ENCODE data around the gene SLC16A3. TPM values are rescaled to one million over a fixed set of nuclear protein-coding genes. Genes with fewer than 3 reads are reported as not detected.
A peak's percentile ranks its signal among the peaks of the same experiment; 100 is the strongest.
"Not testable (repeated sequence)": the region's sequence is repeated elsewhere in the genome, so short reads cannot be mapped to it uniquely, and the experiment has no call there.

The SLC16A3 gene
- total RNA-seq, 1 donor from 2014 or later: 13.0 TPM

DNA sequence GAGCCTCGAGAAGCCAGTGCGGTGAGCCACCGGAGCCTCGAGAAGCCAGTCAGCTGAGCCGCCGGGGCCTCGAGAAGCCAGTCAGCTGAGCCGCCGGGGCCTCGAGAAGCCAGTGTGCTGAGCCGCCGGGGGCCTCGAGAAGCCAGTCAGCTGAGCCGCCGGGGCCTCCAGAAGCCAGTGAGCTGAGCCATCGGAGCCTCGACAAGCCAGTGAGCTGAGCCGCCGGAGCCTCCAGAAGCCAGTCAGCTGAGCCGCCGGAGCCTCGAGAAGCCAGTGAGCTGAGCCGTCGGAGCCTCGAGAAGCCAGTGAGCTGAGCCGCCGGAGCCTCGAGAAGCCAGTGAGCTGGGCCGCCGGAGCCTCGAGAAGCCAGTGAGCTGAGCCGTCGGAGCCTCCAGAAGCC, 25.9 kb downstream of the SLC16A3 start:
- H3K9me3 ChIP-seq (ENCODE audit: control insufficient read depth in 3 of 3, low read length in 3 of 3); H3K4me1 ChIP-seq (ENCODE audit: control insufficient read depth in 3 of 3, insufficient read depth in 3 of 3, low read length in 3 of 3); H3K27me3 ChIP-seq (ENCODE audit: control insufficient read depth in 3 of 3, insufficient read depth in 3 of 3, low read length in 3 of 3); H3K27ac ChIP-seq (ENCODE audit: low read depth, low read length); H3K4me3 ChIP-seq (ENCODE audit: low read length in 3 of 3); H3K9ac ChIP-seq (ENCODE audit: low read depth in 1 of 3, low read length in 3 of 3): not testable (repeated sequence)
- peaks cover 58 to 68% (median 67%) of the 10 kb centered on the region in 3 donors for H3K36me3 ChIP-seq (ENCODE audit: control insufficient read depth in 3 of 3, insufficient read depth in 3 of 3, low read length in 3 of 3)

DNA sequence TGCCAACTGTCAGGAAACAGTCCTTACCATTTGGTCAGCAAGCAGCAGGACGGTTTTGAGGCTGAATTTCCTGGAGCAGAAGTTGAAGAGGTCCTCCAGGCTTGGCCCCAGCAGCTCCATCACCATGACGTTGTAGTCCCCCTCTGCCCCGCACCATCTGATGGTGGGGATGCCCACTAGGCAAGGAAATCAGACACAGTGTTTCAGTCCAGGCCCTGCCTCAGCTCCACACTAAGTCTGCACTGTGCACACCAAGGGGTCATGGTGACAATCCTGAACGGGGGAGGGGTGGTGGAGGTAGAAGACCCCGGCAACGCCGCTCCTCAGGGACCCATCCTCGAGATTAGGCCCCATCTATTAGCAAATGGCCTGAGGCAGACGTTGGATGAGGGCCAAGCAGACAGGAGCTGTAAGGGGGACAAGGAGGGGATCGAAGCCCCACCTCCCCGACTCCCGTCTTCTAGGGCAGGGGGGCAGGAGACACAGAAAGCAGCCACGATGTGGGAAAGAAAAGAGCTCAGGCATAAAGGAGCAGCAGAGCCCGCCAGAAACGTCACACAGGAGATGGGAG, 26.6 kb downstream of the SLC16A3 start:
- no peak overlapping the region for H3K4me3 ChIP-seq (ENCODE audit: low read length in 3 of 3)
- no peak overlapping the region for H3K9ac ChIP-seq (ENCODE audit: low read depth in 1 of 3, low read length in 3 of 3)
- H3K36me3 ChIP-seq (ENCODE audit: control insufficient read depth in 3 of 3, insufficient read depth in 3 of 3, low read length in 3 of 3): peaks cover 58 to 68% (median 68%) of the 10 kb centered on the region in 3 donors
- H3K9me3 ChIP-seq (ENCODE audit: control insufficient read depth in 3 of 3, low read length in 3 of 3): no peaks in the 10 kb centered on the region
- peaks cover 0 to 5% (median 3%) of the 10 kb centered on the region in 3 donors for H3K4me1 ChIP-seq (ENCODE audit: control insufficient read depth in 3 of 3, insufficient read depth in 3 of 3, low read length in 3 of 3)
- H3K27me3 ChIP-seq (ENCODE audit: control insufficient read depth in 3 of 3, insufficient read depth in 3 of 3, low read length in 3 of 3): no peaks in the 10 kb centered on the region
- H3K27ac ChIP-seq (ENCODE audit: low read depth, low read length): no peak overlapping the region

DNA sequence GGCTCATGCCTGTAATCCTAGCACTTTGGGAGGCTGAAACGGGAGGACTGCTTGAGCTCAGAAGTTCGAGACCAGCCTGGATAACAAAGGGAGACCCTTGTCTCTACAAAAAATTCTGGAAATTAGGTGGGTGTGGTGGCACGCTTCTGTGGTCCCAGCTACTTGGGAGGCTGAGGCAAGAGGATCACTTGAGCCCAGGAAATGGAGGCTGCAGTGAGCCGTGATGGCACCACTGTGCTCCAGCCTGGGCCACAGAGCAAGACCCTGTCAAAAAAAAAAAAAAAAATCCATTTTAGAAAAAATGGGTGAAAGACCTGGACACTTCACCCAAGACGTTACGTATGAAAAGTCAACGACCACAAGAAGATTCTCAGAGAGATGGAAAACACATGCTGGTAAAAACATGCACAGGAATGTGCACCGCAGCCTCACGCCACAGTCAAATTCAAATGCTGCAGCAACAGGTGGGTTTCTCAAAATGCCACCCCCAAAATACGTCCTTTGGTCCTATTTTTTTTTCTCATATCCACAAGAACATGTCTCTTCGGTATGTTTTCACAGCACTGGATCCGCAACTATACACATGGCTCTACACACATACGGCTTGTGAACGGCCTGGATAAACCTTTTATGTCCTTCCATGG, 27.5 kb downstream of the SLC16A3 start:
- Histone ChIP-seq H3K27ac (ENCODE audit: low read depth, low read length) (no peak overlapping the region), H3K9me3 (ENCODE audit: control insufficient read depth in 3 of 3, low read length in 3 of 3) (no peaks in the 10 kb centered on the region), H3K27me3 (ENCODE audit: control insufficient read depth in 3 of 3, insufficient read depth in 3 of 3, low read length in 3 of 3) (no peaks in the 10 kb centered on the region), H3K4me1 (ENCODE audit: control insufficient read depth in 3 of 3, insufficient read depth in 3 of 3, low read length in 3 of 3) (peaks cover 0 to 5% (median 3%) of the 10 kb centered on the region in 3 donors), H3K36me3 (ENCODE audit: control insufficient read depth in 3 of 3, insufficient read depth in 3 of 3, low read length in 3 of 3) (peaks cover 58 to 68% (median 68%) of the 10 kb centered on the region in 3 donors), H3K4me3 (ENCODE audit: low read length in 3 of 3) (no peak overlapping the region), H3K9ac (ENCODE audit: low read depth in 1 of 3, low read length in 3 of 3) (no peak overlapping the region)

DNA sequence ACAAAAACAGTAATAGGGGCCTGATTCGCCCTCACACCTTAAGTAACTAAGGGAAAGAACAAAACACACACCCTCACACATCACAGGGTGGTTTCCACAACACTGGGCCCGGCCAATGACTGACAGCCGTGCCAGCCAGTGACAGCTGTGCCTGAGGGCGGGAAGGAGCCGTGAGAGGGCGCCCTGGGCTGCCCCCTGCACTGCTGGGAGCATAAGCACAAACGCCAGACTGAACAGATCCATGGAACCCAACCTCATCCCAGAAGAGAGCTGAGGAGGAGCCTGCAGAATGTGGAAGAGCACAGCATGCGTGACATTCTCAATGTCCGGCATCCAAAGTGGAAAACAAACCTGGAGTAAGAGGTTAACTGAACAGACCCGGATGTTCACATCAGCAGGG, 28.6 kb downstream of the SLC16A3 start:
- H3K9me3 ChIP-seq (ENCODE audit: control insufficient read depth in 3 of 3, low read length in 3 of 3): no peaks in the 10 kb centered on the region
- peaks cover 58 to 69% (median 67%) of the 10 kb centered on the region in 3 donors for H3K36me3 ChIP-seq (ENCODE audit: control insufficient read depth in 3 of 3, insufficient read depth in 3 of 3, low read length in 3 of 3)
- no peak overlapping the region for H3K27ac ChIP-seq (ENCODE audit: low read depth, low read length)
- H3K4me3 ChIP-seq (ENCODE audit: low read length in 3 of 3): no peak overlapping the region
- H3K27me3 ChIP-seq (ENCODE audit: control insufficient read depth in 3 of 3, insufficient read depth in 3 of 3, low read length in 3 of 3): no peaks in the 10 kb centered on the region
- peak overlapping the region in 1 of 3 donors; percentile 9 for H3K9ac ChIP-seq (ENCODE audit: low read depth in 1 of 3, low read length in 3 of 3)
- H3K4me1 ChIP-seq (ENCODE audit: control insufficient read depth in 3 of 3, insufficient read depth in 3 of 3, low read length in 3 of 3): peaks cover 0 to 5% (median 3%) of the 10 kb centered on the region in 3 donors

DNA sequence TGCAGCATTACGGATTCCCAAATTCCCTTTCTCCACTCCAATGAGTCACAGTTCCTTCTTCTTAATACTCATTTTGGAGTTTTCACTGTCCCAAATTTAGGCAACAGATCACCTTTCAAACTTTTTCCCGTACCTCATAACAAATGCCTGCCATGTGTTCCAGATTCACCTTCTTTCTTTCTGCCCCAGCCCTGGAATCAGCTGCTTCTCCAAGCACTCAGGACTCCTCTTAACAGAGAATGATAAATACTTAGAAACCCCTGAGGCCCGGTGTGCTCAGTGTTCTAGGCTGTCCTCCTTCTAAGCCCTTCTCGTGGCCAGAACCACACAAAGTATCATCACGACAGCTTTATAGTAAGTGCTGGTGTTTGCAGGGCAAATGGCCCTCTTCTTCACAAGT, 29.7 kb downstream of the SLC16A3 start:
- no peak overlapping the region for H3K9ac ChIP-seq (ENCODE audit: low read depth in 1 of 3, low read length in 3 of 3)
- H3K27me3 ChIP-seq (ENCODE audit: control insufficient read depth in 3 of 3, insufficient read depth in 3 of 3, low read length in 3 of 3): no peaks in the 10 kb centered on the region
- no peak overlapping the region for H3K27ac ChIP-seq (ENCODE audit: low read depth, low read length)
- no peak overlapping the region for H3K4me3 ChIP-seq (ENCODE audit: low read length in 3 of 3)
- peaks cover 53 to 66% (median 64%) of the 10 kb centered on the region in 3 donors for H3K36me3 ChIP-seq (ENCODE audit: control insufficient read depth in 3 of 3, insufficient read depth in 3 of 3, low read length in 3 of 3)
- peaks cover 0 to 5% (median 3%) of the 10 kb centered on the region in 3 donors for H3K4me1 ChIP-seq (ENCODE audit: control insufficient read depth in 3 of 3, insufficient read depth in 3 of 3, low read length in 3 of 3)
- no peaks in the 10 kb centered on the region for H3K9me3 ChIP-seq (ENCODE audit: control insufficient read depth in 3 of 3, low read length in 3 of 3)

DNA sequence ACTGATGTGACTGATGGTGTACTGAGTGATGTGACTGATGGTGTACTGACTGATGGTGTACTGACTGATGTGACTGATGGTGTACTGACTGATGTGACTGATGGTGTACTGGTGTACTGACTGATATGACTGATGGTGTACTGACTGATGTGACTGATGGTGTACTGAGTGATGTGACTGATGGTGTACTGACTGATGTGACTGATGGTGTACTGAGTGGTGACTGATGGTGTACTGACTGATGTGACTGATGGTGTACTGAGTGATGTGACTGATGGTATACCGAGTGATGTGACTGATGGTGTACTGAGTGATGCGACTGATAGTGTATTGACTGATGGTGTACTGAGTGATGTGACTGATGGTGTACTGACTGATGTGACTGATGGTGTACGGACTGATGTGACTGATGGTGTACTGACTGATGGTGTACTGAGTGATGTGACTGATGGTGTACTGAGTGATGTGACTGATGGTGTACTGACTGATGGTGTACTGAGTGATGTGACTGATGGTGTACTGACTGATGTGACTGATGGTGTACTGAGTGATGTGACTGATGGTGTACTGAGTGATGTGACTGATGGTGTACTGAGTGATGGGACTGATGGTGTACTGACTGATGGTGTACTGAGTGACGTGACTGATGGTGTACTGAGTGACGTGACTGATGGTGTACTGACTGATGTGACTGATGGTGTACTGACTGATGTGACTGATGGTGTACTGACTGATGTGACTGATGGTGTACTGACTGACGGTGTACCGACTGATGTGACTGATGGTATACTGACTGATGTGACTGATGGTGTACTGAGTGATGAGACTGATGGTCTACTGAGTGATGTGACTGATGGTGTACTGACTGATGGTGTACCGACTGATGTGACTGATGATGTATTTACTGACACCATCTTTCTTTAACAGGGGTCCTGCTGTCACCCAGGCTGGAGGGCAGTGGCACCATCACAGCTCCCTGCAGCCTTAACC, 31.4 kb downstream of the SLC16A3 start:
- H3K27ac ChIP-seq (ENCODE audit: low read depth, low read length); H3K4me3 ChIP-seq (ENCODE audit: low read length in 3 of 3); H3K27me3 ChIP-seq (ENCODE audit: control insufficient read depth in 3 of 3, insufficient read depth in 3 of 3, low read length in 3 of 3); H3K4me1 ChIP-seq (ENCODE audit: control insufficient read depth in 3 of 3, insufficient read depth in 3 of 3, low read length in 3 of 3); H3K9ac ChIP-seq (ENCODE audit: low read depth in 1 of 3, low read length in 3 of 3); H3K9me3 ChIP-seq (ENCODE audit: control insufficient read depth in 3 of 3, low read length in 3 of 3): not testable (repeated sequence)
- H3K36me3 ChIP-seq (ENCODE audit: control insufficient read depth in 3 of 3, insufficient read depth in 3 of 3, low read length in 3 of 3): peaks cover 66 to 79% (median 75%) of the 10 kb centered on the region in 3 donors

DNA sequence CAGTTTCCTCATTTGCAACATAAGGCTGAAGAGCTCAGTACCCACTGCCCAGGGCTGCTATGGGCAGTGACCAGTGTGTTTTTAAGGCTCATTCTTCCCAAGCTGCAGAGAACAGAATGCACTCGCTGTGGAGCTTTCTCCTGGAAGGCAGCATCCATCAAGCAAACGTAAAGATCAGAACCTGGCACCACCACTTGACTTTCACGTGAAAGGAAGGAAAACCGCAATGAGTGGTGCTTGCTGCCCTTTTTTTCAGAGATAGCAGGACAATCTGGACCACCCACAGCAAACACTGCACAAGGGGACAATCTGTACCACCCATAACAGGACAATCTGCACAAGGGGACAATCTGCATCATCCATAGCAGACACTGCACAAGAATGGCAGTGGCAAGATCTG, 33.5 kb downstream of the SLC16A3 start:
- Histone ChIP-seq H3K4me3 (ENCODE audit: low read length in 3 of 3) (no peak overlapping the region), H3K36me3 (ENCODE audit: control insufficient read depth in 3 of 3, insufficient read depth in 3 of 3, low read length in 3 of 3) (peaks cover 67 to 69% (median 67%) of the 10 kb centered on the region in 3 donors), H3K9ac (ENCODE audit: low read depth in 1 of 3, low read length in 3 of 3) (peak overlapping the region in 1 of 3 donors; percentile 9), H3K9me3 (ENCODE audit: control insufficient read depth in 3 of 3, low read length in 3 of 3) (no peaks in the 10 kb centered on the region), H3K27ac (ENCODE audit: low read depth, low read length) (no peak overlapping the region), H3K27me3 (ENCODE audit: control insufficient read depth in 3 of 3, insufficient read depth in 3 of 3, low read length in 3 of 3) (no peaks in the 10 kb centered on the region), H3K4me1 (ENCODE audit: control insufficient read depth in 3 of 3, insufficient read depth in 3 of 3, low read length in 3 of 3) (peaks cover 16 to 23% (median 16%) of the 10 kb centered on the region in 3 donors)

DNA sequence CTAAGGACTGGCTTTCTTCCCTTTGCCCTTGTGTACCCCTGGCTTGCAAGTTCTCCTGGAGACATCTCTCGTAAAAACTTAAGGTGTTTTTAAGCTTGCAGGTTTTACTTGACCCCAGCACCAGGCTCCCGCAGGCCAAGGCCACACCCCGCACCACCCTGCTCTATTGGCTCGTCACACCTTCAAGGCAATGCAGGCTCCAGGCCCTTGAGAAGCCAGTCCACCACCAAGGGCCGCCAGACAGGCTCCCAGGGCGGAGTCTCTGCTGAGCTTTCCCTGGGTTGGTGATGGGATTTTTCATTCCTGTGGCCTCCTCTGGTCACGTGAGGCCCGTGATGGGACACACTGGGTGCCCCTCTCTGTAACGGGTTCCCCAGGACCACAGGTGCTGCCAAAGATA, 34.8 kb downstream of the SLC16A3 start:
- no peaks in the 10 kb centered on the region for H3K27me3 ChIP-seq (ENCODE audit: control insufficient read depth in 3 of 3, insufficient read depth in 3 of 3, low read length in 3 of 3)
- no peak overlapping the region for H3K27ac ChIP-seq (ENCODE audit: low read depth, low read length)
- H3K4me1 ChIP-seq (ENCODE audit: control insufficient read depth in 3 of 3, insufficient read depth in 3 of 3, low read length in 3 of 3): peaks cover 26 to 32% (median 28%) of the 10 kb centered on the region in 3 donors
- no peak overlapping the region for H3K9ac ChIP-seq (ENCODE audit: low read depth in 1 of 3, low read length in 3 of 3)
- H3K9me3 ChIP-seq (ENCODE audit: control insufficient read depth in 3 of 3, low read length in 3 of 3): no peaks in the 10 kb centered on the region
- peaks cover 62 to 63% (median 63%) of the 10 kb centered on the region in 3 donors for H3K36me3 ChIP-seq (ENCODE audit: control insufficient read depth in 3 of 3, insufficient read depth in 3 of 3, low read length in 3 of 3)
- H3K4me3 ChIP-seq (ENCODE audit: low read length in 3 of 3): no peak overlapping the region

DNA sequence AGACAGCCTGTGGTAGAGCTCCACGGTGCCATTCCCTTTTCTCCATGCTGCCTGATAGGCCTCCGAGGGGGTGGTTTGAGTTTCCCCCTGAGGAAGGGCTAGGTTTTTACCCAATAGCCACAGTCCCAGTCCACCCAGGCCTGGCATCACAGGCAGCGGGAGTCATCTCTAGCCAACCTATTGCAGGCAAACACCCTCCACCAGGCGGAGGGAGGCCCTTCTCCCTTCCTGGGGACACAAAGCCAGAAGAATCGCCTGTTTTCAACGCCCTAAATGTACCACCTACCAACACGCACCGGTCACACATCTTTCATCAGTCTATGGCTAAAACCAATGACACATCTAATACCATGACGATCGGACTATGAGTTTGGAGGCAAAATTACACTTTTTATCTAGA, 37.3 kb downstream of the SLC16A3 start:
- Histone ChIP-seq H3K27ac (ENCODE audit: low read depth, low read length) (peak overlapping the region; percentile 97), H3K9me3 (ENCODE audit: control insufficient read depth in 3 of 3, low read length in 3 of 3) (no peaks in the 10 kb centered on the region), H3K4me3 (ENCODE audit: low read length in 3 of 3) (no peak overlapping the region), H3K36me3 (ENCODE audit: control insufficient read depth in 3 of 3, insufficient read depth in 3 of 3, low read length in 3 of 3) (peaks cover 41 to 50% (median 46%) of the 10 kb centered on the region in 3 donors), H3K9ac (ENCODE audit: low read depth in 1 of 3, low read length in 3 of 3) (peak overlapping the region in 1 of 3 donors; percentile 57), H3K27me3 (ENCODE audit: control insufficient read depth in 3 of 3, insufficient read depth in 3 of 3, low read length in 3 of 3) (no peaks in the 10 kb centered on the region), H3K4me1 (ENCODE audit: control insufficient read depth in 3 of 3, insufficient read depth in 3 of 3, low read length in 3 of 3) (peaks cover 47 to 56% (median 47%) of the 10 kb centered on the region in 3 donors)

All from skeletal muscle tissue (tissue), 4 donors.